ENCODE measurements around the gene CD300C.

CD300C gene

DNA sequence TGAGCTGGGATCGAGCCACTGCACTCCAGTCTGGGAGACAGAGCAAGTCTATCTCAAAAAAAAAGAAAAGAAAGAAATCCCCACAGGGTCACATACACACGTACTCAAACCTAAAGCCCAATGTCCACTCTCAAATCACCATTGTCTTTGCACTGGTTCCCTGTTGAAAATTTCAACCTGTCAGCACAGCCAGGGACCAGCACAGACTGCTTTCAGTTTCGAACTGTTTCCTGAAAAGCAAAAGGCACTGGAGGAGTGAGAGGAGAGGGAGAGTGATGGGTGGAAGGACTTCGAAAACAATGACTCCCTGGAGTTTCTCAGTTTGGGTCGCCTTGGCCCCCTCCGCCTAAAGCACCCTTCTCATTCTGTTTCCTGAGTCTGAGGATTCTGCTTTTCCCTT, 9.0 kb upstream of the CD300C start:
- no peak for TF ChIP-seq EZH2phosphoT487 (IDR thresholded peaks at IDR 0.05; ENCODE audit: low read depth)
- TF ChIP-seq, protein P1, sequence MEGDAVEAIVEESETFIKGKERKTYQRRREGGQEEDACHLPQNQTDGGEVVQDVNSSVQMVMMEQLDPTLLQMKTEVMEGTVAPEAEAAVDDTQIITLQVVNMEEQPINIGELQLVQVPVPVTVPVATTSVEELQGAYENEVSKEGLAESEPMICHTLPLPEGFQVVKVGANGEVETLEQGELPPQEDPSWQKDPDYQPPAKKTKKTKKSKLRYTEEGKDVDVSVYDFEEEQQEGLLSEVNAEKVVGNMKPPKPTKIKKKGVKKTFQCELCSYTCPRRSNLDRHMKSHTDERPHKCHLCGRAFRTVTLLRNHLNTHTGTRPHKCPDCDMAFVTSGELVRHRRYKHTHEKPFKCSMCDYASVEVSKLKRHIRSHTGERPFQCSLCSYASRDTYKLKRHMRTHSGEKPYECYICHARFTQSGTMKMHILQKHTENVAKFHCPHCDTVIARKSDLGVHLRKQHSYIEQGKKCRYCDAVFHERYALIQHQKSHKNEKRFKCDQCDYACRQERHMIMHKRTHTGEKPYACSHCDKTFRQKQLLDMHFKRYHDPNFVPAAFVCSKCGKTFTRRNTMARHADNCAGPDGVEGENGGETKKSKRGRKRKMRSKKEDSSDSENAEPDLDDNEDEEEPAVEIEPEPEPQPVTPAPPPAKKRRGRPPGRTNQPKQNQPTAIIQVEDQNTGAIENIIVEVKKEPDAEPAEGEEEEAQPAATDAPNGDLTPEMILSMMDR (IDR thresholded peaks at IDR 0.05; ENCODE audit: low read depth, low read length), result no peak
- H4K20me1 ChIP-seq (ENCODE audit: insufficient read depth, low read length), result no peaks in the 10 kb centered on the region
- no peak overlapping the region for H3K4me3 ChIP-seq (ENCODE audit: low read length)
- H3K9ac ChIP-seq (ENCODE audit: low read length), result no peak overlapping the region
- H2AFZ ChIP-seq (ENCODE audit: low read depth, low read length), result no peak overlapping the region
- H3K4me1 ChIP-seq (ENCODE audit: low read length), result peaks cover 27% of the 10 kb centered on the region
- no peaks in the 10 kb centered on the region for H3K9me3 ChIP-seq (ENCODE audit: insufficient read depth, low read length)
- no peaks in the 10 kb centered on the region for H3K36me3 ChIP-seq (replicated peaks; ENCODE audit: low read depth, low read length)
- peaks cover 24% of the 10 kb centered on the region for H3K27me3 ChIP-seq (ENCODE audit: low read depth, low read length)
- no peak overlapping the region for H3K4me2 ChIP-seq (ENCODE audit: low read length)
- no peak overlapping the region for H3K27ac ChIP-seq (ENCODE audit: low read length)
- no peaks in the 10 kb centered on the region for H3K79me2 ChIP-seq (ENCODE audit: low read length)

DNA sequence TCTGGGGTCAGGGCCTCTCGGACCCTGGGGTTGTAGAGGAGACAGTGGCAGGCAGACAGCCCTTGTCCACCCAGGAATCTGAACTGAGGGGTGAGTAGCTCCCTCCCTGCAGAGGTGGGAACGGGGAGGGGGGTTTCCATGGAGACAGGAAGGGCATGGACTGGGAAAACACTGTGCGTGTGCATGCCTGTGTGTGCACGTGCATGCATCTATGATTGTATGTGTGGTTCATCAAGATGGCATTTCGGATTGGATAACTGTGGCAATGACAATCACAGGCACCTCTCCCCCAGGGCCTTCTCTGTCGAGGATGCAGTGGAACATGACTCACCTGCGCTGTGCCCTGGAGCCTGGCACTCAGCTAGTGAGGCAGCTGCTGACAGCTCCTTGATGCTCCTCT, 6.1 kb upstream of the CD300C start:
- no peak overlapping the region for H3K4me3 ChIP-seq (ENCODE audit: low read length)
- no peak overlapping the region for H3K27ac ChIP-seq (ENCODE audit: low read length)
- no peaks in the 10 kb centered on the region for H3K9me3 ChIP-seq (ENCODE audit: insufficient read depth, low read length)
- H3K27me3 ChIP-seq (ENCODE audit: low read depth, low read length), result peaks cover 29% of the 10 kb centered on the region
- H3K4me1 ChIP-seq (ENCODE audit: low read length), result peaks cover 7% of the 10 kb centered on the region; the same call in 1 of the 2 replicates
- no peak overlapping the region for H3K4me2 ChIP-seq (ENCODE audit: low read length)
- no peaks in the 10 kb centered on the region for H4K20me1 ChIP-seq (ENCODE audit: insufficient read depth, low read length)
- no peak overlapping the region for H3K9ac ChIP-seq (ENCODE audit: low read length)
- TF ChIP-seq, protein P1 (IDR thresholded peaks at IDR 0.05; ENCODE audit: low read depth, low read length), result no peak
- TF ChIP-seq EZH2phosphoT487 (IDR thresholded peaks at IDR 0.05; ENCODE audit: low read depth), result no peak
- H3K79me2 ChIP-seq (ENCODE audit: low read length), result no peaks in the 10 kb centered on the region
- H2AFZ ChIP-seq (ENCODE audit: low read depth, low read length), result no peak overlapping the region
- no peaks in the 10 kb centered on the region for H3K36me3 ChIP-seq (replicated peaks; ENCODE audit: low read depth, low read length)

DNA sequence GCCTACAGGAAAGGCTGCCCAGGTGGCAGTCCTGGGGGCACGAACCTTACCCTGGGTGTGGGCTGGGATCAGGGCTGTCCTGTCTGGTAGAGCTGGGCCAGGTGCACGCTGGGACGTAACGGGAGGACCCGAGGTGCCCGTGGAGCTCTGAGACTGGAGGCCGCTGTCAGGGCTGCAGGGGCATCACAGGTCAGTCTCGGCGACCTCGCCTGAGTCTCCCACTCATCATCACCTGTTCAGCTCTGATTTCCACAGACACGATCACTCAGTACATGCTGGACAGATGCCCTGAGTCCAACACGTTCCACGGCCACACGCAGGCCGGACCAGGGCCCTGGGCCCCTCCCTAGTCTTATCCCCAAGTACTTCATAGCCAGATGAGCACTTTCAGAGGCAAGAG, 4.7 kb upstream of the CD300C start:
- no peak overlapping the region for H2AFZ ChIP-seq (ENCODE audit: low read depth, low read length)
- no peaks in the 10 kb centered on the region for H3K36me3 ChIP-seq (replicated peaks; ENCODE audit: low read depth, low read length)

DNA sequence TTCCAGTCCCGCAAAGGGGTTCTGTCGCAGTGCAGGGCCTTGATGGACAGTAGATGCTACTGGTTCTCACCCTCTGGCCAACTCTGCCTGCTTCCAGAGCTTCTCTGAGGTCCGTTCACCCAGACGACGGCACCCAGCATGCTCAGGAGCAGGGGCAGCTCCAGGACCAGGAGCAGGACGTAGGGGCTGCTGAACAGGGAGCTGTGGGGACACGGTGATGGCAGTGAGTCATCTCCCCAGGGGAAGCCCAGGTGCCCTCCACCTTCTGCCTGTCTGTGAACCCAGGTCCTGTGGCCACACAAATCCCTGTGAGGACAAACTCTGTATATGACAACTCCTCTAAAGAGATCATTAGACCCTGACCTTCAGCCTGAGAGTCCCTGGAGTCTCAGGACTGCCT, 3.4 kb upstream of the CD300C start:
- H3K4me1 ChIP-seq (ENCODE audit: low read length), result peaks cover 23% of the 10 kb centered on the region
- H2AFZ ChIP-seq (ENCODE audit: low read depth, low read length), result no peak overlapping the region
- H3K27ac ChIP-seq (ENCODE audit: low read length), result no peak overlapping the region
- H3K36me3 ChIP-seq (replicated peaks; ENCODE audit: low read depth, low read length), result no peaks in the 10 kb centered on the region
- H4K20me1 ChIP-seq (ENCODE audit: insufficient read depth, low read length), result no peaks in the 10 kb centered on the region
- peaks cover 28% of the 10 kb centered on the region for H3K27me3 ChIP-seq (ENCODE audit: low read depth, low read length)
- H3K79me2 ChIP-seq (ENCODE audit: low read length), result no peaks in the 10 kb centered on the region
- H3K9ac ChIP-seq (ENCODE audit: low read length), result no peak overlapping the region
- H3K9me3 ChIP-seq (ENCODE audit: insufficient read depth, low read length), result no peaks in the 10 kb centered on the region
- no peak overlapping the region for H3K4me2 ChIP-seq (ENCODE audit: low read length)
- H3K4me3 ChIP-seq (ENCODE audit: low read length), result no peak overlapping the region
- TF ChIP-seq EZH2phosphoT487 (IDR thresholded peaks at IDR 0.05; ENCODE audit: low read depth), result no peak
- TF ChIP-seq, protein P1 (IDR thresholded peaks at IDR 0.05; ENCODE audit: low read depth, low read length), result no peak

More for the DNA sequence above, 4.7 kb upstream of the CD300C start:
- Histone ChIP-seq H3K9me3 (ENCODE audit: insufficient read depth, low read length) (no peaks in the 10 kb centered on the region), H3K27ac (ENCODE audit: low read length) (no peak overlapping the region), H3K4me2 (ENCODE audit: low read length) (no peak overlapping the region), H3K9ac (ENCODE audit: low read length) (no peak overlapping the region), H3K4me1 (ENCODE audit: low read length) (peaks cover 17% of the 10 kb centered on the region), H3K79me2 (ENCODE audit: low read length) (no peaks in the 10 kb centered on the region), H4K20me1 (ENCODE audit: insufficient read depth, low read length) (no peaks in the 10 kb centered on the region), H3K27me3 (ENCODE audit: low read depth, low read length) (peaks cover 29% of the 10 kb centered on the region), H3K4me3 (ENCODE audit: low read length) (no peak overlapping the region)
- TF ChIP-seq, protein P1 (IDR thresholded peaks at IDR 0.05; ENCODE audit: low read depth, low read length), result no peak
- no peak for TF ChIP-seq EZH2phosphoT487 (IDR thresholded peaks at IDR 0.05; ENCODE audit: low read depth)

Measured in OCI-LY3 (cell line).